ENCODE results near the gene GPR37L1. TPM values are rescaled to one million over a fixed set of nuclear protein-coding genes. Genes with fewer than 3 reads are reported as not detected.
A peak's percentile ranks its signal among the peaks of the same experiment; 100 is the strongest.

Gene GPR37L1
- total and polyA plus RNA-seq, 3 donors from 2014 or later: 0.42 to 1.6 (median 0.56) TPM

DNA sequence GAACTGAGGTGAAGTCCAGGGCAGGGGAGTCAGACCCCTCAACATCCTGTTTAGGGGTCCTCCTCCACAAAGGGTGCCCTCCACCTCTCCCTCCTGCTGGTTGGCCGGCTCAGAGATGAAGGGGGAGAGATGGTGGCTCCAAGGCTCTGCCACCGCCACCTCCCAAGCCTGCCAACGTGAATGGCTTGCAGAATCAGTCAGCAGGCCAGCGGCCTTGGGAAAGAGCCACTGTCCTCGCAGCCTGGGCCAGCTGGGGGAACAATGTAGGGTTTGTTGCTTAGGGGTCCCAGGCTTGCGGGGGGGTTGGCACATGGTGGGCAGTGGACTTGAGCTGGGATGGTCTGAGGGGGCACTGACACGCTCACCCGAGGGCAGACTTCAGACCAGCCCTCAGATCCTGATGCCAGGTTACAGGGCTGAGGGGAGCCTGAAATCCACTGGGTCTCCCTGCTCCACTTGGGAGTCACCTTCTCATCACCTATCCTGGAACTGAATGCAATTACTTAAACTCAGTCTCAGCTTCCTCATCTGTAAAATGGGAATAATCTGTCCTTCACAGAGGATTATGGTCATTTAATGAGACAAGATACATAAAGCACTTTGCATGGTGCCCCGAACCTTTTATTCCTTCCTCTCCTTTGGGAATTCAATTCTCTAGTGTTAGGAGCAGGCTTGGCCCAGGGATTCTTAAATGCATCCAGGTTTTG lies 8.3 kb downstream of the GPR37L1 start:
- H3K4me3 ChIP-seq: no peak overlapping the region
- intact Hi-C loops (cut with DNase I; ENCODE audit: low total_unique reads): loop anchor here (5.0 kb wide), 1 partner anchor 119 kb away; the partner anchor contains the start of gene ELF3
- no peak for DNase-seq
- peak overlapping the region; percentile 92 for H3K27ac ChIP-seq
- no peak for TF ChIP-seq POLR2A (IDR thresholded peaks at IDR 0.05)
- TF ChIP-seq, protein P1, sequence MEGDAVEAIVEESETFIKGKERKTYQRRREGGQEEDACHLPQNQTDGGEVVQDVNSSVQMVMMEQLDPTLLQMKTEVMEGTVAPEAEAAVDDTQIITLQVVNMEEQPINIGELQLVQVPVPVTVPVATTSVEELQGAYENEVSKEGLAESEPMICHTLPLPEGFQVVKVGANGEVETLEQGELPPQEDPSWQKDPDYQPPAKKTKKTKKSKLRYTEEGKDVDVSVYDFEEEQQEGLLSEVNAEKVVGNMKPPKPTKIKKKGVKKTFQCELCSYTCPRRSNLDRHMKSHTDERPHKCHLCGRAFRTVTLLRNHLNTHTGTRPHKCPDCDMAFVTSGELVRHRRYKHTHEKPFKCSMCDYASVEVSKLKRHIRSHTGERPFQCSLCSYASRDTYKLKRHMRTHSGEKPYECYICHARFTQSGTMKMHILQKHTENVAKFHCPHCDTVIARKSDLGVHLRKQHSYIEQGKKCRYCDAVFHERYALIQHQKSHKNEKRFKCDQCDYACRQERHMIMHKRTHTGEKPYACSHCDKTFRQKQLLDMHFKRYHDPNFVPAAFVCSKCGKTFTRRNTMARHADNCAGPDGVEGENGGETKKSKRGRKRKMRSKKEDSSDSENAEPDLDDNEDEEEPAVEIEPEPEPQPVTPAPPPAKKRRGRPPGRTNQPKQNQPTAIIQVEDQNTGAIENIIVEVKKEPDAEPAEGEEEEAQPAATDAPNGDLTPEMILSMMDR (IDR thresholded peaks at IDR 0.05): no peak
- H3K9me3 ChIP-seq: no peaks in the 10 kb centered on the region
- H3K27me3 ChIP-seq: no peaks in the 10 kb centered on the region
- H3K4me1 ChIP-seq: peaks cover 63% of the 10 kb centered on the region
- 64 to 100% methylated on average over 1 to 9 of the region's 9 CpGs for WGBS, 2 donors
- H3K36me3 ChIP-seq (ENCODE audit: low read depth, missing control alignments): no peaks in the 10 kb centered on the region

DNA sequence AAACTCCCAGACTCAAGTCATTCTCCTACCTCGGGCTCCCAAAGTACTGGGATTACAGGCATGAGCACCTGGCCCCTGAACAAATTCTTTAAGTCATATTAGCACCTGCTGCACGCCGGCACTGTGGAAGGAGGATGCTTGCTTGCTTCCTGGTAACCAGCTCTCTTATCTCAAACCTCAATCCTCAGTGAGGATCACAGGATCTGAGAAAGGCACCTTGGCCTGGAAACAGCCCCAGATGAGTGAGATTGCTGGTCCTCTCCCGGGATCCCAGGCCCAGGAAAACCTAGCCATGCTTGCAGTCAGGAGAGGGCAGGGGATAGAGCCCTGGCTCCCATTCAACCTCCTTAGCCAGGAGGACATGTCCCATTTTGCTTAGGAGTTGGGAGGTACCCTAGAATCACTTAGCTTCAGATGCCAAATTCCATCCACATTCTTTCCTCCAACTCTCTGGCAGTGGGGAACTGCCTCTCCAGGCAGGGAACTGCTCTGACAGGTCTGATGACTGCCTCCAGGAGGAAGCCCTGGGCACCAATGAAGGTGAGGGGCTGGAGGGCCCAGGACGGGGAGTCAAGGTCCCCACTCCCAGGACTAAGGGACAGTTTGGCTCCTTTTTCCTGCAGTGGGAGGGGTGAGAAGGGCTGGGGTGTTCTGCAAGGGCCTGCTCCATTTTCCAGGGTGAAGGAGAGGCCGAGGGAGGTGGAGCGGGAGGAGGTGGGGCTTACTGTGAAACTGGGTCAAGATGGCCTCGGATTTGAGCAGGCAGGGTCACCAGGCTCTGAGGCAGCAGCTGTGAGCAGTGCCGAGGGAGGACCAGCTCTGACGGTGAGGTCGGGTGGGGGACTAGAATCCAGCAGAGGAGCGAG lies 9.5 kb downstream of the GPR37L1 start:
- 38 to 40% methylated on average over 12 of the region's 12 CpGs for WGBS, 2 donors
- peak; percentile 91 for DNase-seq
- peak overlapping the region; percentile 92 for H3K27ac ChIP-seq
- intact Hi-C loops (cut with DNase I; ENCODE audit: low total_unique reads): loop anchor here (5.0 kb wide), 1 partner anchor 120 kb away; the partner anchor contains the start of gene ELF3
- no peak overlapping the region for H3K4me3 ChIP-seq
- H3K4me1 ChIP-seq: peaks cover 63% of the 10 kb centered on the region
- no peaks in the 10 kb centered on the region for H3K36me3 ChIP-seq (ENCODE audit: low read depth, missing control alignments)
- H3K27me3 ChIP-seq: no peaks in the 10 kb centered on the region
- TF ChIP-seq, protein P1 (IDR thresholded peaks at IDR 0.05): no peak
- no peaks in the 10 kb centered on the region for H3K9me3 ChIP-seq

DNA sequence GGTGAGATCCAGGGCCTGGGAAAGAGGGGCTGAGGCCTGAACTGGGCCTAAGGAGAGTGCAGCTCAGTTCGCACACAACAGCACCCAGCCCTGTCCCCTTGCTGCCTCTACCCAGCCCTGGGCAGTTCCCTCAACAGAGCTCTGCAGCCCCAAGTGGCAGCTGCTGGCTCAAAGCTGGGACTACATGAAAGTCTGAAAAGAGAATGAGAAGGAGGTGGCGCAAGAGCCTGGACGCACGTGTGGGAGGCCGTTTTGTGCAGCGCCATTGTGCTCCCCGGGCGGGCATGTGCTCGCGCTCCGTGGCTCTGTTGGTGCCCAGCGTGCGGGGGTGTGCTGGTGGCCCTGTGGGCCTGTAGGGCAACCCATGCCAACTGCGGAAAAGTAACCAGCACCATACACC lies 10.3 kb downstream of the GPR37L1 start:
- intact Hi-C loops (cut with DNase I; ENCODE audit: low total_unique reads): loop anchor here (5.0 kb wide), 1 partner anchor 121 kb away; the partner anchor contains the start of gene ELF3
- Histone ChIP-seq H3K27me3 (no peaks in the 10 kb centered on the region), H3K4me3 (no peak overlapping the region), H3K27ac (peak overlapping the region; percentile 92), H3K4me1 (peaks cover 63% of the 10 kb centered on the region), H3K9me3 (no peaks in the 10 kb centered on the region), H3K36me3 (ENCODE audit: low read depth, missing control alignments) (no peaks in the 10 kb centered on the region)
- DNase-seq: peak; percentile 88
- TF ChIP-seq POLR2A (IDR thresholded peaks at IDR 0.05): no peak
- TF ChIP-seq, protein P1 (IDR thresholded peaks at IDR 0.05): no peak
- 33 to 42% methylated on average over 14 of the region's 14 CpGs for WGBS, 2 donors

DNA sequence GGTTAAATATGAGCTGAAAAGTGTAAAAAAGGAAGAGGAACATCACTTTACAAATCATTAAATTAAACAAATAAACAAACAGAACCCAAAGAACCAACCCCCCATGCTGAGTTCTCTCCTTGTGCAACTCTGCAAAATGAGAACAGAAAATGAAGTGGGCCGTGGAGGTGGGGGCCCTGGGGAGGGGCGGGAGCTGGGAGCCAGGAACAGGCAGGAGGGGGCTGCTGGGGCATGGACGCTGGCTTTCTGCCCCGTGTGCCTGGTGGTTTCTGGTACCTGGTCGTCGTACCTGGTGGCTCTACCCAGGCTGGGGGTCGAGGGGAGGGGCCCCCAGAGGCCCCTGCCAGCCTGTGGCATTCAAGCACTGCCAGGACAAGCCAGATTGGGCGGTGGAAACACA lies 10.8 kb downstream of the GPR37L1 start:
- no peak for DNase-seq
- Histone ChIP-seq H3K4me3 (no peak overlapping the region), H3K4me1 (peaks cover 63% of the 10 kb centered on the region), H3K36me3 (ENCODE audit: low read depth, missing control alignments) (no peaks in the 10 kb centered on the region), H3K27ac (peak overlapping the region; percentile 92), H3K9me3 (no peaks in the 10 kb centered on the region), H3K27me3 (no peaks in the 10 kb centered on the region)
- intact Hi-C loops (cut with DNase I; ENCODE audit: low total_unique reads): loop anchor here (5.0 kb wide), 1 partner anchor 121 kb away; the partner anchor contains the start of gene ELF3
- TF ChIP-seq POLR2A (IDR thresholded peaks at IDR 0.05): no peak
- TF ChIP-seq, protein P1 (IDR thresholded peaks at IDR 0.05): no peak
- WGBS, 2 donors: 46 to 62% methylated on average over 8 of the region's 8 CpGs

Data from testis (tissue), 3 donors.